ENCODE data around the gene ELOVL7.

Gene ELOVL7

DNA sequence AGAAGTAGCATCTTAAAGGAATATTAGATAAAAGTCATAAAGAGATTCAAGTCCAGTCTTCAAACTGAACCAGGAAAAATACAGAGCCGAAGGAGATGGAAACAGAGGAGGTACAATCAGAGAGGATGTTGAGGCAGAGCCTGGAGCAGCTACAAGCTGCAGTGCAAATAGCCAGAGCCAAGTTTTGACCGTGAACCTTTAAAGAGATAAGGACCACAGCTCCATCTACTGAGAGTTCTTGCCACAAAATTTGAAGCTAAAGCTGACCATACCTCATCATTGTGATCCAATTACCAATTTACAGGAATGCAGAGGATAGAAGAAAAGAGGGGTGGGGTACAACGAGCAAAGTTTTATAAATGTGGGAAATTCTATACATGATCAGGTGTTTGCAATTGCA is 133.7 kb downstream of the ELOVL7 start:
- no peak for FAIRE-seq
- TF ChIP-seq, protein P1, sequence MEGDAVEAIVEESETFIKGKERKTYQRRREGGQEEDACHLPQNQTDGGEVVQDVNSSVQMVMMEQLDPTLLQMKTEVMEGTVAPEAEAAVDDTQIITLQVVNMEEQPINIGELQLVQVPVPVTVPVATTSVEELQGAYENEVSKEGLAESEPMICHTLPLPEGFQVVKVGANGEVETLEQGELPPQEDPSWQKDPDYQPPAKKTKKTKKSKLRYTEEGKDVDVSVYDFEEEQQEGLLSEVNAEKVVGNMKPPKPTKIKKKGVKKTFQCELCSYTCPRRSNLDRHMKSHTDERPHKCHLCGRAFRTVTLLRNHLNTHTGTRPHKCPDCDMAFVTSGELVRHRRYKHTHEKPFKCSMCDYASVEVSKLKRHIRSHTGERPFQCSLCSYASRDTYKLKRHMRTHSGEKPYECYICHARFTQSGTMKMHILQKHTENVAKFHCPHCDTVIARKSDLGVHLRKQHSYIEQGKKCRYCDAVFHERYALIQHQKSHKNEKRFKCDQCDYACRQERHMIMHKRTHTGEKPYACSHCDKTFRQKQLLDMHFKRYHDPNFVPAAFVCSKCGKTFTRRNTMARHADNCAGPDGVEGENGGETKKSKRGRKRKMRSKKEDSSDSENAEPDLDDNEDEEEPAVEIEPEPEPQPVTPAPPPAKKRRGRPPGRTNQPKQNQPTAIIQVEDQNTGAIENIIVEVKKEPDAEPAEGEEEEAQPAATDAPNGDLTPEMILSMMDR (IDR thresholded peaks at IDR 0.05; ENCODE audit: insufficient read depth, missing control alignments): no peak
- no peak for DNase-seq (ENCODE audit: insufficient read length, low spot score)

DNA sequence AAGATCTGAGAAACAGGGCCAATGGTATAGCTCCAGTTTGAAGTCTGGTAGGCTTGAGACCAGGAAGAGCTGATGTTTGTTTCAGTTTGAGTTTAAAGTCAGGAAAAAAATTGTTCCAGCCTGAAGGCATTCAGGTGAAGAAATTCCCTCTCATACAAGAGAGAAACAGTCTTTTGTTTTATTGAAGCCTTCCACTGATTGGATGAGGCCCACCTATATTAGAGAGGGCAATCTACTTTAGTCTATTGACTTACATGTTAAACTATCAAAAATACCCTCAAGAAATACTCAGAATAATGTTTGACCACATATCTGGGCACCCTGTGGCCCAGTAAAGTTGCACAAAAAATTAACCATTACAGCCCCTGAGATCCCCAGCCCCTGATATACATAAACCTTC is 138.9 kb downstream of the ELOVL7 start:
- FAIRE-seq (no peak), DNase-seq (ENCODE audit: insufficient read length, low spot score) (no peak)
- TF ChIP-seq, protein P1 (IDR thresholded peaks at IDR 0.05; ENCODE audit: insufficient read depth, missing control alignments): no peak

DNA sequence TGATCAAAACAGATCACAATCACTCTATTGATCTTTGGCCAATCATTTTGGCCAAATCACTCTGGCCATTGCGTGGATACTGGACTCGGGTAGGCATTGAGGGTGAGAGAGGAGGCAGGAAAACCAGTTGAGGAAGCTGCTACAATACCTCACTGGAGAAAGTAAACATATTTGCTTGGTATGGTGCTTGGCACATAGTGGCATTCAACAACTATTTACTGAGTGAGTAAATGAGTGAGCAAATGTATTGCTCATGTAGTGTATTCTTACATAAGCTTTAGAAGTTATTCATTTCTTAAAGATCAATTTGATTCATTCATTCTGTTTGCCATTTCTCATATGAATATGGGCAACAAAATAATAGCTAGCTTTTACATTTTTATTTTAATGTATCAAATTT is 140.1 kb downstream of the ELOVL7 start:
- DNase-seq (ENCODE audit: insufficient read length, low spot score): no peak
- TF ChIP-seq, protein P1 (IDR thresholded peaks at IDR 0.05; ENCODE audit: insufficient read depth, missing control alignments): no peak
- FAIRE-seq: no peak
